ENCODE measurements around the gene ITGAD. TPM values are rescaled to one million over a fixed set of nuclear protein-coding genes. Genes with fewer than 3 reads are reported as not detected.
A peak's percentile ranks its signal among the peaks of the same experiment; 100 is the strongest.

ITGAD gene
- total RNA-seq (not detected), polyA plus RNA-seq (under 1 TPM in 1 of 3 donors, not detected in 2; 0.52 TPM), total RNA-seq (0 to 0.08 (median 0) reads per million in 6 experiments)

DNA sequence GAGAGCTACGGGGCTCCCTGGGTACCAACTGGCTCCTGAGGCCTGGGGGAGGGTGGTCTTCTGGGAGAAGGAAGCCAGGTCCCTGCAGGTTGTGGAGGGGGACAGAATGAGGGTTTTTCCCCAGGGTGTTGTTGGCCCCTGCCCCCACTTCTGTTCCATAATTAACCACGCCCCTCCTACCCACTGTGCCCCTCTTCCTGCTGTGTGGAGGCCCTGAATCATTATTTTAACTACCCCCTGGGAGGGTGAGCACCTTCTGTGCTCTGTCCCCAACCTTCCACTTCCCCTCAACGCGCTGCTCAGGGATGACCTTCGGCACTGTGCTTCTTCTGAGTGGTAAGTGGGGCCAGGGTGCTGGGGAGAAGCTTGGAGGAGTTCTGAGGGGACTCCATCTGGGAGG is at the start of gene ITGAD:
ITGAD (plus strand) TSS at position 280 of the 400 bp plus-strand sequence; CDS start at position 306, 26 bp downstream.
- peak within 1 kb of the TSS in 1 of 10 donors; percentile 40 for H3K4me3 Mint-ChIP-seq
- H3K9me3 Mint-ChIP-seq, result no peaks in the 10 kb centered on the region
- H3K4me1 Mint-ChIP-seq, result no peaks in the 10 kb centered on the region

DNA sequence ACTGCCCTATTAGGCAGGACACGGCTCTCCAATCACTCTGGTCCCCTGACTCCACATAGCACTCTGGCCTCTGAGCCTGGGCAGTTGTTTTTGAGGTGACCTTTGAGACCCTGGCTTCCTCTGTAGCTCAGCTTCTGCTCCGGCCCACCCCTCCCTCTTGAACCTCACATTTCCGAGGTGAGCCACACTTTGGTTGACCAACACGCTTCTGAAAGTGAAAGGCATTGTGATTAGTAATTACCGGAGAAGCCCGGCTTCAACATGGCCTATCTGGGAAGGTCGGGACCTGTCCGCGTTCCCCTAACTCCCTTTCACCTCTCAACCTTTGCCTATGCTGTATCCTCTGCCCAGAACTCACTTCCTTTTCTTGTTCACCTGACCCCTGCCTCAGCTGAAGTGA is 48.4 kb upstream of the ITGAD start:
- peak overlapping the region in 2 of 10 donors; percentile 34 to 70 for H3K4me3 Mint-ChIP-seq
- peak overlapping the region in 1 of 10 donors; percentile 31 for H3K27ac Mint-ChIP-seq
- peaks cover 7 to 35% (median 10%) of the 10 kb centered on the region in 4 donors for H3K4me1 Mint-ChIP-seq
- ATAC-seq (no peak), DNase-seq (no peak)
- peaks cover 0 to 2% (median 0%) of the 10 kb centered on the region in 5 donors for H3K27me3 Mint-ChIP-seq
- POLR2A ChIA-PET, result interaction anchor here (0.7 to 1.0 kb wide), 2 partner anchors 41 to 165 kb away, joined by 3 read pairs; partner anchors contain the start of gene FUS
- H3K36me3 Mint-ChIP-seq, result no peaks in the 10 kb centered on the region
- H3K9me3 Mint-ChIP-seq, result peaks cover 0 to 3% (median 0%) of the 10 kb centered on the region in 9 donors

More for the DNA sequence above, at the start of gene ITGAD:
- no peaks in the 10 kb centered on the region for H3K36me3 Mint-ChIP-seq
- no peak for DNase-seq
- H3K27me3 Mint-ChIP-seq, result peaks cover 0 to 17% (median 3%) of the 10 kb centered on the region in 5 donors
- H3K27ac Mint-ChIP-seq, result no peak within 1 kb of the TSS
- no peak for ATAC-seq
- POLR2A ChIA-PET, result no interaction called here

- peaks cover 0 to 3% (median 0%) of the 10 kb centered on the region in 9 donors for H3K9me3 Mint-ChIP-seq
- H3K36me3 Mint-ChIP-seq, result no peaks in the 10 kb centered on the region
- POLR2A ChIA-PET, result no interaction called here
- peak overlapping the region in 1 of 10 donors; percentile 4 for H3K4me3 Mint-ChIP-seq
- peaks cover 15 to 52% (median 17%) of the 10 kb centered on the region in 4 donors for H3K4me1 Mint-ChIP-seq
- no peaks in the 10 kb centered on the region for H3K27me3 Mint-ChIP-seq
- DNase-seq (no peak), ATAC-seq (no peak)
- peak overlapping the region in 3 of 10 donors; percentile 17 to 27 (median 22) for H3K27ac Mint-ChIP-seq
These were observed 45.7 kb upstream of the ITGAD start for GRCh38 chr16:31347445-31347844.

DNA sequence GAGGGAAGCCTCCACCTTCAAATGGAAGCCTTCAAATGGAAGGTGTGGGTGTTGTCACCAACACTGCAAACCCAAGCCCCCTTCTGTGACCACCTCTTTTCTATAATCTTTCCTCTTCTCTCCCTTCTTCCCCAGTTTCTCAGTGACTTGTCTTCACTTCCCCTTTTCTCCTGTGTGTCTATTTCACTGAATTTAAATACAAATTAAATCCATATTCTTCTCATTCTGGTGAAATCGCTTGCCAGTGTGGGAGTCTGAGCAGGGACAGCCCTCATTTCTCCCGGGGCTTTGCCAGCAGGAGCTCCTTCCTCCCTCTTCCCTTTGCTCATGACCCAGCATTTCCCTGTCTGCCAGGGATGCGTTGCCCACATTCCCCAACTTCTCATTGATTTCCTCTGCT is 44.6 kb upstream of the ITGAD start:
- no peak for DNase-seq
- peaks cover 20 to 61% (median 27%) of the 10 kb centered on the region in 4 donors for H3K4me1 Mint-ChIP-seq
- H3K9me3 Mint-ChIP-seq, result no peaks in the 10 kb centered on the region
- POLR2A ChIA-PET, result no interaction called here
- no peak for ATAC-seq
- no peaks in the 10 kb centered on the region for H3K36me3 Mint-ChIP-seq
- H3K27me3 Mint-ChIP-seq, result no peaks in the 10 kb centered on the region
- peak overlapping the region in 3 of 10 donors; percentile 10 to 80 (median 56) for H3K27ac Mint-ChIP-seq
- H3K4me3 Mint-ChIP-seq, result no peak overlapping the region

- DNase-seq, result no peak
- POLR2A ChIA-PET, result interaction anchor here (1.7 kb wide), 1 partner anchor 17 kb away, joined by 4 read pairs; no protein-coding TSS in a partner anchor
- Mint-ChIP-seq H3K9me3 (no peaks in the 10 kb centered on the region), H3K27me3 (no peaks in the 10 kb centered on the region), H3K4me1 (peaks cover 28 to 66% (median 41%) of the 10 kb centered on the region in 4 donors), H3K36me3 (no peaks in the 10 kb centered on the region), H3K4me3 (peak overlapping the region in 1 of 10 donors; percentile 61), H3K27ac (peak overlapping the region in 4 of 10 donors; percentile 60 to 85 (median 73))
- ATAC-seq, result no peak
These were observed 42.7 kb upstream of the ITGAD start for GRCh38 chr16:31350275-31351005.

- POLR2A ChIA-PET, result interaction anchor here (1.7 kb wide), 1 partner anchor 18 kb away, joined by 4 read pairs; no protein-coding TSS in a partner anchor
- DNase-seq (no peak), ATAC-seq (no peak)
- H3K9me3 Mint-ChIP-seq, result no peaks in the 10 kb centered on the region
- peak overlapping the region in 3 of 10 donors; percentile 56 to 86 (median 63) for H3K27ac Mint-ChIP-seq
- peak overlapping the region in 1 of 10 donors; percentile 48 for H3K4me3 Mint-ChIP-seq
- H3K27me3 Mint-ChIP-seq, result no peaks in the 10 kb centered on the region
- no peaks in the 10 kb centered on the region for H3K36me3 Mint-ChIP-seq
- peaks cover 29 to 72% (median 45%) of the 10 kb centered on the region in 4 donors for H3K4me1 Mint-ChIP-seq
These were observed 41.7 kb upstream of the ITGAD start for GRCh38 chr16:31351246-31351941.

DNA sequence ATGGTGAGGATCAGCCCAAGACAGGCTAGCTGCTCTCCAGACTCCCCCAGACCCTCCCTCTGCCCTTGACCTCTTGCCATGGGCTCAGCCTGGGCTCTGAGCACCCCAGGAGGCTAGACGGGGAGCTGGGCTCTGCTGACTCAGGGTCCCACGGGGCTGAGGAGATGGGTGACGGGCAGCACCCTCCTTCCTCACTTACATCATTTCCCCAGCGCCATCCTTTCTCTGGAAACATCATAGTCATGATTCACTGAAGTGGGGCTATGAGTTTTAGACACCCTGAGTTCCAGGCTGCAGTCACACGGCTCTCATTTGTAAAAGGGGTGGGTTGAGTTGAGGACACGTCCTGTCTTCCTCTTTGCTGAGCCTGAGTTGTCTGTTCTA is 41.2 kb upstream of the ITGAD start:
- peak overlapping the region in 3 of 10 donors; percentile 16 to 48 (median 18) for H3K4me3 Mint-ChIP-seq
- POLR2A ChIA-PET, result interaction anchor here (1.7 kb wide), 1 partner anchor 18 kb away, joined by 4 read pairs; no protein-coding TSS in a partner anchor
- DNase-seq (no peak), ATAC-seq (no peak)
- H3K36me3 Mint-ChIP-seq, result no peaks in the 10 kb centered on the region
- peak overlapping the region in 6 of 10 donors; percentile 7 to 87 (median 68) for H3K27ac Mint-ChIP-seq
- H3K27me3 Mint-ChIP-seq, result no peaks in the 10 kb centered on the region
- peaks cover 29 to 76% (median 49%) of the 10 kb centered on the region in 4 donors for H3K4me1 Mint-ChIP-seq
- H3K9me3 Mint-ChIP-seq, result no peaks in the 10 kb centered on the region

DNA sequence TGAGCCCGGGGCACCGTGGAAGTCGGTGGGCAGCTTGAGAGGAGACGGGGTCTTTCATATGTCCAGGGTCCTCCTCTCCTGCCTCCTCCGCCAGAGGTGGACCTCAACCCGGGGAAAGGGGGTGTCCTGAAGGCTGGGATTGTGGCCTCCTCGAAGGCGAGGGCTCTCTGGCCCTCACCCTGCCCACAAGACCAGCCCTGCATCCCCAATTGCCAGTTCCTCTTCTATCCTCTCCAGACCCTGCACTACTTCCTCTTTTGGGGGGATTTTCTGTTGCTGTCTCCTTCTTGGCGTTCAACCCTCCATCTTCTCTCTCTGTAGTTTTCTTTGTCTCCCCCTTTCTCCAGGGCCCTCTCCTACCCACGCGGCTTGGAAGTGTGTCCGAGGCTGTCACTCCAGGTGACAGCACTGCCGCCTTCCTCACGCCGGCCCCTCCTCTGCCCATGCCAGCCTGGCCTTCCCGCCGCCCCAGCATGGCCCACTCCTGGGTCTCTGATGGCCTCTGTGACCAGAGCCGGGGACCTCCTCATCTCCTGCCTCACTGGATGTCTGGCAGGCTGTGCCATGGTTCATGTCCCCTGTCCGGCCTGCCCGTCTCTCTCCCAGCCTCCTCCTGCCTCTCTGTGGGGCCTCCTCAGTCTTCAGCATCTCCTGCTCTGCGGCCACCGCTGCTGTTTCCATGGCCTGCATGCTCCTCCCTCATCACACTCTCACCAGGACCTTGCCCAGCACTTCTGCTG is 40.6 kb upstream of the ITGAD start:
- no peak for DNase-seq
- no peak for ATAC-seq
- Mint-ChIP-seq H3K4me3 (peak overlapping the region in 4 of 10 donors; percentile 7 to 48 (median 17)), H3K27ac (peak overlapping the region in 8 of 10 donors; percentile 35 to 87 (median 82)), H3K4me1 (peaks cover 30 to 76% (median 52%) of the 10 kb centered on the region in 4 donors), H3K27me3 (no peaks in the 10 kb centered on the region), H3K9me3 (no peaks in the 10 kb centered on the region), H3K36me3 (no peaks in the 10 kb centered on the region)
- POLR2A ChIA-PET, result interaction anchor here (0.6 kb wide), 1 partner anchor 451 kb away, joined by 7 read pairs; no protein-coding TSS in a partner anchor

DNA sequence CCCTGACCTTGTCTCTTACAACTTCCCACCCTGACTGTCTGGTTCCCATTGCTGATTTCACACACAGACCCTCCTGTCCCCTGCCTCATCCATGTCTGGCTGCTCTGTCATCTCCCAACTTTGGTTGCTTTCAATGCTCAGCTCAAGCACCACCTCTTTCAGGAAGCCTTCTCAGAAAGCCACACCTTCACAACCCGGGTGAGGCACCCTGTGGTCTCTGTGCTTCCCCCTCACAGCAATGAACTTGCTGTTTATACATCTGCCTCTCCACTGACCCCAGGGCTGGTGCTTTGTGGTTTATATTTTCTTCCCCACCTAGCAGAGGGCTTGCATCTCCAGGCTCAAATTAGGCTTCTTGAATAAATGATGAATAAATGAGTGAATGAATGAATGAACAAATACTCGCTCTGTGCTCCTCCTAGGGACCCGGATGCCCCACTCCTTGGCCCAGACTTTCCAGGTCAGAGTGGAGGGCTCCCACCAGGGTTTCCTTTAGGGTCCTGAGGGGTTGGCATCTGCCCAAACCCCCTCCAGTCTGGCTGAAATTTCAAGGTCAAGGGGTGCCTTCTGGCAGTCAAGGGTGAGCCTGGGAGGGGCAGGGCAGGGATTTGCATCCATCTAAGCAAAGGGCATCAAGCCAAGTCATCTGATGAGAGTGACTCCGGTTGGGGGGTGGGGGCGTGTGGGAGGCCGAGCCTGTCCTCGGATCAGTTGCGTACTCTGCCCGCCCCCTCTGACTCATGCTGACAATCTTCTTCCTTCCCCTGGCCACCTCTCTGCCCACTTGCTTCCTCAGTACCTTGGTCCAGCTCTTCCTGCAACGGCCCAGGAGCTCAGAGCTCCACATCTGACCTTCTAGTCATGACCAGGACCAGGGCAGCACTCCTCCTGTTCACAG is 38.5 kb upstream of the ITGAD start, which contains the start of gene ITGAX:
ITGAX (plus strand) TSS at position 783 of the 898 bp plus-strand sequence; CDS start at position 862, 79 bp downstream.
- DNase-seq, result peak in 8 of 10 donors; percentile 12 to 53 (median 43)
- peaks cover 26 to 66% (median 55%) of the 10 kb centered on the region in 4 donors for H3K4me1 Mint-ChIP-seq
- no peaks in the 10 kb centered on the region for H3K27me3 Mint-ChIP-seq
- POLR2A ChIA-PET, result interaction anchor here (1.7 kb wide), 1 partner anchor 174 kb away, joined by 4 read pairs; the partner anchor contains the start of gene FUS
- ATAC-seq, result peak; percentile 89 to 97
- no peaks in the 10 kb centered on the region for H3K9me3 Mint-ChIP-seq
- no peaks in the 10 kb centered on the region for H3K36me3 Mint-ChIP-seq
- H3K27ac Mint-ChIP-seq, result peak within 1 kb of the TSS; percentile 75 to 100 (median 90)
- H3K4me3 Mint-ChIP-seq, result peak within 1 kb of the TSS; percentile 2 to 81 (median 72)

DNA sequence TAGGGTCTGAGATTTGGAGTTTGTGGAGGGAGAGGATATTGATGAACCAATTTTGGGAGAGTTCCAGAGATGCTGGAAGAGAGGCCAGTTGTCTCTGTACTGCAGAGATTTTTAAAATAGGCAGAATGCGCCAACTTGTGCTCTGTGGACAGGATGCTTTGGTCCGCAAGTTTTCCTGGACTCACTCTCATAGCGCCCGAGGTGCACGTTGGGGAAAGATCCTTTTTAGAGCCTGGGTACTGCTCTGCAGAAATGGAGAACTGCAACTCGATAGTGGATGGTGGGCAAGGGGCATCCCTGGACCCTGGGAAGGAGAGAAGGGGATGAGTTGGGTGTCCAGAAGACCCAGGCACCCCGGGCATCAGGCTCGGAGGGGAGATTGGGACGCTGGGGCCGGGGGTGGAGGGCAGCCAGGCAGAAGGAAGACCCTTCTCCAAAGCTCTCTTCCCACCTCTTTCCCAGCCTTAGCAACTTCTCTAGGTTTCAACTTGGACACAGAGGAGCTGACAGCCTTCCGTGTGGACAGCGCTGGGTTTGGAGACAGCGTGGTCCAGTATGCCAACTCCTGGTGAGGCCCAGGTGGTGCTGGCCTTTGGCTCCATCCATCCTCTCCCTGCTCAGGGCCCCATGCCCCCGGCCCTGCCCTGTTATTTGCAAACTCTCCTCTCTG is 37.6 kb upstream of the ITGAD start:
- Mint-ChIP-seq H3K27ac (peak overlapping the region in 9 of 10 donors; percentile 55 to 100 (median 75)), H3K4me3 (peak overlapping the region in 6 of 10 donors; percentile 45 to 80 (median 64)), H3K27me3 (no peaks in the 10 kb centered on the region), H3K9me3 (no peaks in the 10 kb centered on the region), H3K4me1 (peaks cover 23 to 58% (median 50%) of the 10 kb centered on the region in 4 donors), H3K36me3 (no peaks in the 10 kb centered on the region)
- POLR2A ChIA-PET, result interaction anchor here (0.5 to 1.7 kb wide), 2 partner anchors 175 to 176 kb away, joined by 3 to 4 read pairs; partner anchors contain the start of gene FUS
- ATAC-seq (no peak), DNase-seq (no peak)

All from naive thymus-derived CD8-positive, alpha-beta T cell (primary cell).